DOHH2 (cell line): ENCODE measurements around the gene DNASE1L2.

Source experiments
- EZH2phosphoT487 ChIP-seq: fragments of 200-600 bp; sonication (generic); IDR thresholded peaks from 2 replicates; pipeline ENCODE4 v1.6.1; 2017; ENCODE audit warnings: borderline replicate concordance, mild to moderate bottlenecking, antibody characterized with exemption, low read length, moderate library complexity, mixed read lengths
- TF ChIP-seq, protein P1 (sequence below): fragments of 200-600 bp; sonication (generic); IDR thresholded peaks from one replicate; pipeline ENCODE4 v1.5.1; 2014; ENCODE audit warnings: antibody characterized with exemption, mild to moderate bottlenecking, low read depth, low read length; ENCODE audit not compliant: poor library complexity, severe bottlenecking

DNA sequence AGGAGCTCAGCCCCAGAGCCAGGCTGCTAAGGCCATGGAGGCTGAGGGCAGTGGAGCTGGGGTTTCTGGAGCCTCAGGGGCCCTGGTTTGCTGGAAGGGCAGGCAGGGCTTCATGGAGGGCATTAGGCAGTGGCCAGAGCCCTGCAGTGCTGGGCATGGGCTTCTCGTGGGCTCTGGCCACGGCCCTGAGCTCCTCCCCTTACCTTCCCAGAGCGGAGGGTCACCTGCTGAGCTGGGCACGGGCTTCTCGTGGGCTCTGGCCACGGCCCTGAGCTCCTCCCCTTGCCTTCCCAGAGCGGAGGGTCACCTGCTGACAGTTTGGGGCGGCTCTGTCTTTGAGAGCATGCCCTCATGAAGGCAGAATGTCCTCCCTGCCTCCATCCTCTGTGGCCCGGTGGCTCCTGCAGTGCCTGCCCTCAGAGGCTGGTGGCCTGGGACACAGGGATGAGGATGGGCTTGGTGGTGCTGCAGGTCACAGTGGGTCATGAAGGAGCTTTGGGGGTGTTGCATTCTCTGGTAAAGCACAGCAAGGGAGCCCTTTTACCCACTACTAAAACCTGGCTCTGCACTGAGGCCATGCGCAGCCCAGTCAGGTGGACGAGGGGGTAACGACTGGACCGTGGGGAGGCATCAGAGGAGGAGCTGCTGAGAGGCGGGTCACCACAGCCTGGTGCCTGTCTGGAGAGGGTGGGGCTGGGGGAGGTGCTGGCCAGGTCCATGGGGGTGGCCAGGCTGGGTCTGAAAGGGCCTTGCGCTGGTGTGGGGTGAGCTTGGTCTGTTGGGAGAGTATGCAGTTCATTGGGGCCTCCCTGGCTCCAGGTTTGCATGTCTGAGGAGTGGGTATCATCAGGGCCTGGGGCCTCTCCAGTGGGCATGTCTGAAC is 34.6 kb downstream of the DNASE1L2 start:
- TF ChIP-seq, protein P1, sequence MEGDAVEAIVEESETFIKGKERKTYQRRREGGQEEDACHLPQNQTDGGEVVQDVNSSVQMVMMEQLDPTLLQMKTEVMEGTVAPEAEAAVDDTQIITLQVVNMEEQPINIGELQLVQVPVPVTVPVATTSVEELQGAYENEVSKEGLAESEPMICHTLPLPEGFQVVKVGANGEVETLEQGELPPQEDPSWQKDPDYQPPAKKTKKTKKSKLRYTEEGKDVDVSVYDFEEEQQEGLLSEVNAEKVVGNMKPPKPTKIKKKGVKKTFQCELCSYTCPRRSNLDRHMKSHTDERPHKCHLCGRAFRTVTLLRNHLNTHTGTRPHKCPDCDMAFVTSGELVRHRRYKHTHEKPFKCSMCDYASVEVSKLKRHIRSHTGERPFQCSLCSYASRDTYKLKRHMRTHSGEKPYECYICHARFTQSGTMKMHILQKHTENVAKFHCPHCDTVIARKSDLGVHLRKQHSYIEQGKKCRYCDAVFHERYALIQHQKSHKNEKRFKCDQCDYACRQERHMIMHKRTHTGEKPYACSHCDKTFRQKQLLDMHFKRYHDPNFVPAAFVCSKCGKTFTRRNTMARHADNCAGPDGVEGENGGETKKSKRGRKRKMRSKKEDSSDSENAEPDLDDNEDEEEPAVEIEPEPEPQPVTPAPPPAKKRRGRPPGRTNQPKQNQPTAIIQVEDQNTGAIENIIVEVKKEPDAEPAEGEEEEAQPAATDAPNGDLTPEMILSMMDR = no peak
- no peak for TF ChIP-seq EZH2phosphoT487
